ENCODE results near the gene LCNL1. TPM values are rescaled to one million over a fixed set of nuclear protein-coding genes. Genes with fewer than 3 reads are reported as not detected.

LCNL1 gene
- total and polyA plus RNA-seq, 10 of the 15 experiments (the other 5 are each of a cell fraction or from before 2014, with no cell fraction given): not detected

- TF ChIP-seq NR2C1 (IDR thresholded peaks at IDR 0.05): no peak
- TF ChIP-seq MTA2 (IDR thresholded peaks at IDR 0.05; ENCODE audit: low read depth): no peak
- no peak for DNase-seq (ENCODE audit: low read depth, low spot score)
- H3K79me2 ChIP-seq (ENCODE audit: control insufficient read depth, insufficient read depth, low read length): no peaks in the 10 kb centered on the region
- BruUV-seq (replicated peaks): no TSS peak
- peaks cover 6% of the 10 kb centered on the region; the same call in 1 of the 2 replicates for H3K4me1 ChIP-seq (ENCODE audit: control insufficient read depth, insufficient read depth, low read length)
- intact Hi-C loops (cut with micrococcal nuclease; ENCODE audit: unreplicated experiment): no loop called here
- FAIRE-seq: no peak
- no peaks in the 10 kb centered on the region for H4K20me1 ChIP-seq (ENCODE audit: control insufficient read depth, insufficient read depth)
- CTCF ChIA-PET: interaction anchor here (1.0 kb wide), 1 partner anchor 82 kb away, joined by 4 read pairs; no protein-coding TSS in a partner anchor
- 80% methylated on average over 33 of the region's 44 CpGs for WGBS (ENCODE audit: insufficient coverage, insufficient replicate concordance, low lambda C conversion rate, missing lambda C conversion rate)
- H3K27ac ChIP-seq (ENCODE audit: control insufficient read depth, insufficient read depth): no peak overlapping the region
- H3K4me2 ChIP-seq (ENCODE audit: control insufficient read depth, insufficient read depth): no peak overlapping the region
- no peak overlapping the region for H3K4me3 ChIP-seq
- H3K27me3 ChIP-seq (replicated peaks in 1 of 2; ENCODE audit: control insufficient read depth in 2 of 2, insufficient read depth in 2 of 2, low read length in 1 of 2): no peaks in the 10 kb centered on the region
- H2AFZ ChIP-seq (ENCODE audit: control insufficient read depth, low read depth, low read length): no peak overlapping the region
- SMC1A ChIA-PET (ENCODE audit: uncharacterized antibody, unreplicated experiment): interaction anchor here (0.6 kb wide), 1 partner anchor 12 kb away, joined by 3 read pairs; no protein-coding TSS in a partner anchor
- no peaks in the 10 kb centered on the region for H3K9me3 ChIP-seq (replicated peaks; ENCODE audit: control insufficient read depth, insufficient read depth, low read length)
- no peak for ATAC-seq
- H3K9ac ChIP-seq (ENCODE audit: control insufficient read depth, insufficient read depth, low read length): no peak overlapping the region
- in situ Hi-C loops (cut with MboI): no loop called here
- RAD21 ChIA-PET (ENCODE audit: unreplicated experiment): interaction anchor here (0.6 kb wide), 1 partner anchor 267 kb away, joined by 3 read pairs; no protein-coding TSS in a partner anchor
- no peaks in the 10 kb centered on the region for H3K36me3 ChIP-seq (ENCODE audit: control insufficient read depth in 2 of 2, insufficient read depth in 2 of 2, low read length in 1 of 2)
- POLR2A ChIA-PET: no interaction called here
Measured at GRCh38 chr9:136952876-136953770, 29.7 kb upstream of the LCNL1 start.

- no peak overlapping the region for H3K4me3 ChIP-seq
- H3K9ac ChIP-seq (ENCODE audit: control insufficient read depth, insufficient read depth, low read length): no peak overlapping the region
- FAIRE-seq (no peak), DNase-seq (ENCODE audit: low read depth, low spot score) (no peak), ATAC-seq (no peak)
- H3K27me3 ChIP-seq (replicated peaks in 1 of 2; ENCODE audit: control insufficient read depth in 2 of 2, insufficient read depth in 2 of 2, low read length in 1 of 2): no peaks in the 10 kb centered on the region
- intact Hi-C loops (cut with micrococcal nuclease; ENCODE audit: unreplicated experiment) (no loop called here), in situ Hi-C loops (cut with MboI) (no loop called here)
- ChIA-PET RAD21 (ENCODE audit: unreplicated experiment) (no interaction called here), POLR2A (no interaction called here), CTCF (interaction anchor here (0.6 kb wide), 1 partner anchor 81 kb away, joined by 4 read pairs; no protein-coding TSS in a partner anchor), SMC1A (ENCODE audit: uncharacterized antibody, unreplicated experiment) (no interaction called here)
- WGBS (ENCODE audit: insufficient coverage, insufficient replicate concordance, low lambda C conversion rate, missing lambda C conversion rate): 36% methylated on average over 19 of the region's 19 CpGs
- BruUV-seq (replicated peaks): no TSS peak
- no peaks in the 10 kb centered on the region for H4K20me1 ChIP-seq (ENCODE audit: control insufficient read depth, insufficient read depth)
- no peak overlapping the region for H3K4me2 ChIP-seq (ENCODE audit: control insufficient read depth, insufficient read depth)
- H3K9me3 ChIP-seq (replicated peaks; ENCODE audit: control insufficient read depth, insufficient read depth, low read length): no peaks in the 10 kb centered on the region
- H3K4me1 ChIP-seq (ENCODE audit: control insufficient read depth, insufficient read depth, low read length): peaks cover 6% of the 10 kb centered on the region; the same call in 1 of the 2 replicates
- H3K36me3 ChIP-seq (ENCODE audit: control insufficient read depth in 2 of 2, insufficient read depth in 2 of 2, low read length in 1 of 2): no peaks in the 10 kb centered on the region
- H3K79me2 ChIP-seq (ENCODE audit: control insufficient read depth, insufficient read depth, low read length): no peaks in the 10 kb centered on the region
- H3K27ac ChIP-seq (ENCODE audit: control insufficient read depth, insufficient read depth): no peak overlapping the region
- H2AFZ ChIP-seq (ENCODE audit: control insufficient read depth, low read depth, low read length): no peak overlapping the region
- TF ChIP-seq POLR2AphosphoS5 (IDR thresholded peaks at IDR 0.05; ENCODE audit: low read length) (no peak), HCFC1 (IDR thresholded peaks at IDR 0.05; ENCODE audit: low read length) (no peak), POU2F2 (IDR thresholded peaks at IDR 0.05; ENCODE audit: borderline replicate concordance, low read depth, low read length) (no peak), SMARCA5 (IDR thresholded peaks at IDR 0.05) (no peak), JUNB (IDR thresholded peaks at IDR 0.05) (no peak), RFX5 (IDR thresholded peaks at IDR 0.05; ENCODE audit: low read depth, low read length) (no peak), SUZ12 (IDR thresholded peaks at IDR 0.05; ENCODE audit: unreplicated experiment) (no peak), ESRRA (IDR thresholded peaks at IDR 0.05; ENCODE audit: low read length) (no peak), REST (IDR thresholded peaks at IDR 0.05; ENCODE audit: low read depth, low read length) (no peak), SP1 (IDR thresholded peaks at IDR 0.05; ENCODE audit: low read depth, low read length) (no peak)
Measured at GRCh38 chr9:136953771-136954269, 29.0 kb upstream of the LCNL1 start.
